Parathyroid adenoma (tissue), 2 donors: ENCODE data around the gene ACAN.
"Not testable (repeated sequence)": the region's sequence is repeated elsewhere in the genome, so short reads cannot be mapped to it uniquely, and the experiment has no call there.

ENCODE experiments used
- H2AFZ ChIP-seq: fragments of 300-600 bp; sonication (generic); one replicate; pipeline ENCODE4 v1.7.0; 2017; ENCODE audit warnings: antibody characterized with exemption, mild to moderate bottlenecking
- H3K27ac ChIP-seq: fragments of 300-600 bp; sonication (generic); one replicate; pipeline ENCODE4 v1.7.0; 2017
- H3K27me3 ChIP-seq: fragments of 300-600 bp; sonication (generic); one replicate; pipeline ENCODE4 v1.7.0; 2017; ENCODE audit warnings: low read length; ENCODE audit not compliant: control insufficient read depth, insufficient read depth
- H3K36me3 ChIP-seq: fragments of 300-600 bp; sonication (generic); one replicate; pipeline ENCODE4 v1.7.0; 2017; ENCODE audit warnings: low read length; ENCODE audit not compliant: control insufficient read depth, insufficient read depth
- H3K4me1 ChIP-seq: fragments of 300-600 bp; sonication (generic); one replicate; pipeline ENCODE4 v1.7.0; 2017; ENCODE audit warnings: control low read depth
- H3K4me2 ChIP-seq: fragments of 300-600 bp; sonication (generic); one replicate; pipeline ENCODE4 v1.7.0; 2017; ENCODE audit warnings: low read length
- H3K4me3 ChIP-seq: fragments of 300-600 bp; sonication (generic); one replicate; pipeline ENCODE4 v1.7.0; 2017; ENCODE audit warnings: low read depth, low read length
- H3K79me2 ChIP-seq: fragments of 300-600 bp; sonication (generic); one replicate; pipeline ENCODE4 v1.7.0; 2017; ENCODE audit warnings: control low read depth
- H3K9ac ChIP-seq: fragments of 300-600 bp; sonication (generic); one replicate; pipeline ENCODE4 v1.7.0; 2017; ENCODE audit warnings: mild to moderate bottlenecking
- H3K9me3 ChIP-seq: fragments of 300-600 bp; sonication (generic); one replicate; pipeline ENCODE4 v1.7.0; 2017; ENCODE audit warnings: low read length; ENCODE audit not compliant: control insufficient read depth
- CTCF ChIP-seq: fragments of 300-600 bp; sonication (generic); IDR thresholded peaks from one replicate; pipeline ENCODE4 v1.7.0; 2017; ENCODE audit warnings: antibody characterized with exemption, mild to moderate bottlenecking
- donor health status: primary hyperparathyroidism.

The ACAN gene

DNA sequence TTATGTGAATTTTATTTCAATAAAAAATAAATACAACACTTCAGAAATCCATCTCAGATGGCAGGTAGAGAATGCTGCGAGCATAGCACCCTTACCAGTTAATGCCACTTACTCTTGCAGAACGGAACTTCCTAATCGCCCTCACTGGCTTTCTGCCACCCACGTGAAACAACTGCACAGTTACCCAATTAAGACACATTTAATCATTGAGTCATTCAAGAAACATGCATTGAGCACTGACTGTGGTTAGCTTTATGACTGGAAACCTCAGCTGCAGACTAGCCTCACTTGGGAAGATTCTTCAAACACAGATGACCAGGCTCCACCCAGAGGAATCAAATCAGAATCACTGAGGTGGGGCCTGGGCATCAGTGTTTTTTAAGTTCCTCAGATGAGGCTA lies 115.5 kb downstream of the ACAN start:
- Histone ChIP-seq H3K36me3 (no peaks in the 10 kb centered on the region), H3K27ac (no peak overlapping the region), H3K9me3 (no peaks in the 10 kb centered on the region), H3K4me1 (no peaks in the 10 kb centered on the region), H3K4me3 (no peak overlapping the region), H3K4me2 (no peak overlapping the region), H3K27me3 (no peaks in the 10 kb centered on the region), H2AFZ (no peak overlapping the region), H3K79me2 (no peaks in the 10 kb centered on the region), H3K9ac (no peak overlapping the region)
- TF ChIP-seq CTCF, result no peak

DNA sequence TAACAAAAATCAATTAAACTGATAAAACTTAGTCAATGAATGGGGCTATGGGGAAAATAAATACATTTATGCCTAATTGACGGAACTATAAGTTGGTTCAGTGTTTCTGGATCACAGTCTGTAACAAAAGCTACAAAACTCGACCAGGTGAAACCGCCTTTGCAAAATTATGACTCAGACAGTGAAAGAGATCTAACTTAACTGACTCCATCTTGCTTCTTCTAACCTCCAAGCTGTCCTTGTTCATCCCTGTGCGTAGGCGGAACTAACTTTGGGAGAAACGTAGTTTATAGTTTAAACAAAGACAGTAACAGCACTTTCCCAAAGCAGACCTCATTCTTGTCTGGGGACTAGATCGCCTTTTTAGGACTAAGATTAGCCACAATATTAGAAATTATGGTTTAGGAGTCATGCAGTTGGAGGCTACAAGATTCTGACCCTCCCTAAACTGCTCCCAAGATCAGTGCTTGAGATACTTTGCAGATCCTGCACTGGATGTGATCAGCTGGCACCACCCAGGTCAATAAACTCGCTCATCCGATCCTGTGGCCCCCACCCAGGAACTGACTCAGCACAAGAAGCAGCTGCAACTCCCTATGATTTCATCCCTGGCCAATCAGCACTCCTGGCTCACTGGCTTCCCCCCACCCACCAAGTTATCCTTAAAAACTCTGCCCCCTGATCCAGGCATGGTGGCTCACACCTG lies 117.1 kb downstream of the ACAN start:
- H3K79me2 ChIP-seq, result no peaks in the 10 kb centered on the region
- no peaks in the 10 kb centered on the region for H3K9me3 ChIP-seq
- no peaks in the 10 kb centered on the region for H3K4me1 ChIP-seq
- H3K4me3 ChIP-seq, result no peak overlapping the region
- H2AFZ ChIP-seq, result no peak overlapping the region
- no peaks in the 10 kb centered on the region for H3K36me3 ChIP-seq
- no peak overlapping the region for H3K9ac ChIP-seq
- no peak for TF ChIP-seq CTCF
- H3K4me2 ChIP-seq, result no peak overlapping the region
- H3K27me3 ChIP-seq, result no peaks in the 10 kb centered on the region
- no peak overlapping the region for H3K27ac ChIP-seq

GRCh38 chr15:88920892-88921435 lies 117.7 kb downstream of the ACAN start:
- H3K9me3 ChIP-seq, H3K9ac ChIP-seq, H3K27ac ChIP-seq, H3K79me2 ChIP-seq, H3K4me3 ChIP-seq, H3K27me3 ChIP-seq, H3K4me1 ChIP-seq, H3K4me2 ChIP-seq, H2AFZ ChIP-seq, H3K36me3 ChIP-seq: not testable (repeated sequence)
